ENCODE measurements around the gene RENBP.
A peak's percentile ranks its signal among the peaks of the same experiment; 100 is the strongest.

The RENBP gene

GRCh38 chrX:153956044-153956907 lies 11.8 kb upstream of the RENBP start:
- no peak for DNase-seq (ENCODE audit: extremely low read depth in 1 of 2, low read depth in 1 of 2)

GRCh38 chrX:153955228-153955732 lies 10.8 kb upstream of the RENBP start:
- DNase-seq (ENCODE audit: extremely low read depth in 1 of 2, low read depth in 1 of 2) = no peak

GRCh38 chrX:153954558-153955227 lies 10.2 kb upstream of the RENBP start:
- DNase-seq (ENCODE audit: extremely low read depth in 1 of 2, low read depth in 1 of 2) = no peak

- DNase-seq (ENCODE audit: extremely low read depth in 1 of 2, low read depth in 1 of 2) = no peak
Measured at GRCh38 chrX:153953892-153954557, 9.6 kb upstream of the RENBP start.

GRCh38 chrX:153953342-153953830 lies 8.9 kb upstream of the RENBP start:
- DNase-seq (ENCODE audit: extremely low read depth in 1 of 2, low read depth in 1 of 2) = peak; percentile 47 to 63

GRCh38 chrX:153952373-153953026 lies 8.1 kb upstream of the RENBP start:
- no peak for DNase-seq (ENCODE audit: extremely low read depth in 1 of 2, low read depth in 1 of 2)

- DNase-seq (ENCODE audit: extremely low read depth in 1 of 2, low read depth in 1 of 2) = no peak
Measured at GRCh38 chrX:153951683-153952372, 7.4 kb upstream of the RENBP start.

- no peak for DNase-seq (ENCODE audit: extremely low read depth in 1 of 2, low read depth in 1 of 2)
Measured at GRCh38 chrX:153950127-153950526, 5.7 kb upstream of the RENBP start.

GRCh38 chrX:153948847-153949805 lies 4.7 kb upstream of the RENBP start:
- DNase-seq (ENCODE audit: extremely low read depth in 1 of 2, low read depth in 1 of 2) = no peak

- no peak for DNase-seq (ENCODE audit: extremely low read depth in 1 of 2, low read depth in 1 of 2)
Measured at GRCh38 chrX:153948002-153948466, 3.6 kb upstream of the RENBP start.

- peak in 1 of 2 donors; percentile 55 for DNase-seq (ENCODE audit: extremely low read depth in 1 of 2, low read depth in 1 of 2)
Measured at GRCh38 chrX:153947009-153947769, 2.7 kb upstream of the RENBP start.

- DNase-seq (ENCODE audit: extremely low read depth in 1 of 2, low read depth in 1 of 2) = no peak
Measured at GRCh38 chrX:153945956-153946943, 1.8 kb upstream of the RENBP start.

GRCh38 chrX:153944800-153945150 lies 332 bp upstream of the RENBP start:
- DNase-seq (ENCODE audit: extremely low read depth in 1 of 2, low read depth in 1 of 2) = no peak

- no peak for DNase-seq (ENCODE audit: extremely low read depth in 1 of 2, low read depth in 1 of 2)
Measured at GRCh38 chrX:153941336-153942252, 2.8 kb downstream of the RENBP start.

- DNase-seq (ENCODE audit: extremely low read depth in 1 of 2, low read depth in 1 of 2) = no peak
Measured at GRCh38 chrX:153939573-153939972, 4.9 kb downstream of the RENBP start.

GRCh38 chrX:153938226-153938786 lies 6.1 kb downstream of the RENBP start:
- DNase-seq (ENCODE audit: extremely low read depth in 1 of 2, low read depth in 1 of 2) = no peak
